ENCODE measurements around the gene ZER1. TPM values are rescaled to one million over a fixed set of nuclear protein-coding genes. Genes with fewer than 3 reads are reported as not detected.
"Not testable (repeated sequence)": the region's sequence is repeated elsewhere in the genome, so short reads cannot be mapped to it uniquely, and the experiment has no call there.

The ZER1 gene
- total RNA-seq, 4 donors from 2014 or later = 16.1 to 52.0 (median 21.2) TPM

DNA sequence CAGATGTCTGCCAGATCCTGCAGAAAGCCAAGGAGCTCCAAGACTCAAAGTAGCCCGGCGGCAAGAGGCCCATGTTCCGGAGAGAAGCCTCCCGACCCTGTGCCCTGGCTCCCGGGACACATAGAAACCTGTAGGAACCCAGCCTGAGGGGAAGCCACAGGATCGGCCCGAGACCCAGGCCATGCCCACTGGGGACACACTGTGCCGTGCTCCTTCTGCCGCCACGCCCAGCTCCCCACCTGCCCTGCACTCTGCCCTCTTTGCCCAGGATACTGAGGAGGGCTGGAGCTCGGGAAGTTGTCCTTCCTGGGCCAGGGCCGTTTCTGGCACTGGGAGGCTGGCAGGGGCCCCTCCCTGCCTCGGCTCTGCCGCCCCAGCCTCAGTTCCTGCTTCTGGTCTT lies 36.1 kb upstream of the ZER1 start:
- H3K4me1 ChIP-seq = no peaks in the 10 kb centered on the region
- no peak overlapping the region for H3K27ac ChIP-seq
- H3K9me3 ChIP-seq = no peaks in the 10 kb centered on the region
- H3K4me3 ChIP-seq = no peak overlapping the region
- no peaks in the 10 kb centered on the region for H3K27me3 ChIP-seq
- no peak for DNase-seq
- intact Hi-C loops (cut with DNase I; ENCODE audit: low total_unique reads) = no loop called here
- H3K36me3 ChIP-seq = no peaks in the 10 kb centered on the region
- TF ChIP-seq CTCF (IDR thresholded peaks at IDR 0.05) (no peak), POLR2A (IDR thresholded peaks at IDR 0.05) (no peak)

GRCh38 chr9:128805661-128806060 lies 33.9 kb upstream of the ZER1 start:
- DNase-seq = no peak
- TF ChIP-seq POLR2A (IDR thresholded peaks at IDR 0.05) (no peak), CTCF (IDR thresholded peaks at IDR 0.05) (no peak)
- Histone ChIP-seq H3K4me3 (no peak overlapping the region), H3K36me3 (no peaks in the 10 kb centered on the region), H3K27ac (no peak overlapping the region), H3K4me1 (no peaks in the 10 kb centered on the region), H3K27me3 (no peaks in the 10 kb centered on the region), H3K9me3 (no peaks in the 10 kb centered on the region)
- intact Hi-C loops (cut with DNase I; ENCODE audit: low total_unique reads) = no loop called here

DNA sequence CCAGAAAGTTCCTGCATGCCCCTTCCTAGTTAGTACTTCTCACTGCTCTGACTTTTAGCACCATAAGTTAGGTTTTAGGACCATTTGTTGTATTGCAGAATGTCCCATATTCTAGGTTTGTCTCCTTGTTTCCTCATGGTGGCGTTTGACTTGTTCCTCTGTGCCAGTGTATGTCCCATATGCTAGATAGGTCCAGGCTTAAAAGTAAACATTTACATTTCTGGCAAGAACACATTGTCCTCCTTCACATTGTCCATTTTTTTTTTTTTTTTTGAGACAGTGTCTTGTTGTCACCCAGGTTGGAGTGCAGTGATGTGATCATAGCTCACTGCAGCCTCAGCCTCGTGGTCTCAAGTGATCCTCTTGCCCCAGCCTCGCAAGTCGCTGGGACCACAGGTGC lies 30.8 kb upstream of the ZER1 start:
- intact Hi-C loops (cut with DNase I; ENCODE audit: low total_unique reads) = no loop called here
- TF ChIP-seq CTCF (IDR thresholded peaks at IDR 0.05) = no peak
- no peak for TF ChIP-seq POLR2A (IDR thresholded peaks at IDR 0.05)
- H3K36me3 ChIP-seq = no peaks in the 10 kb centered on the region
- H3K9me3 ChIP-seq = no peaks in the 10 kb centered on the region
- no peak overlapping the region for H3K4me3 ChIP-seq
- H3K27ac ChIP-seq = no peak overlapping the region
- no peak for DNase-seq
- no peaks in the 10 kb centered on the region for H3K27me3 ChIP-seq
- H3K4me1 ChIP-seq = no peaks in the 10 kb centered on the region

- no peaks in the 10 kb centered on the region for H3K36me3 ChIP-seq
- TF ChIP-seq CTCF (IDR thresholded peaks at IDR 0.05) (no peak), POLR2A (IDR thresholded peaks at IDR 0.05) (no peak)
- H3K4me1 ChIP-seq = no peaks in the 10 kb centered on the region
Measured at GRCh38 chr9:128800061-128800460, 28.3 kb upstream of the ZER1 start.

DNA sequence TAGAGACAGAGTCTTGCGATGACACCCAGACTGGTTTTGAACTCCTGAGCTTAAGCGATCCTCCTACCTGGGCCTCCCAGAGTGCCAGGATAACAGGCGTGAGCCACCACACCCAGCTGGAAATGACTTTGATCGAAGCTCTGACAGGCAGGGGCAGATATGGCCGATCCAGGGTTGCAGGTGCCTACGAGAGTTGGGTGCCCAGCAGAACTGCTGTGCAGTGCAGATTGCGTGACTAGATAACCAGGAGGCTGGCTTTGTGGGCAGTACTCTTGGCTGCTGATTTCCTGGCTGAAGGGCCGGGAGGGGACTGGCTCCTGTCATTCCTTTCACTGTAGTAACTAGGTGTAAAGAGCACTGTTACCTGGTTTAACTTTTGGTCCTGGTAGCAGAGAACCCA lies 27.2 kb upstream of the ZER1 start:
- Histone ChIP-seq H3K9me3 (no peaks in the 10 kb centered on the region), H3K36me3 (no peaks in the 10 kb centered on the region), H3K27me3 (no peaks in the 10 kb centered on the region), H3K4me1 (no peaks in the 10 kb centered on the region), H3K4me3 (no peak overlapping the region), H3K27ac (no peak overlapping the region)
- DNase-seq = no peak
- intact Hi-C loops (cut with DNase I; ENCODE audit: low total_unique reads) = no loop called here
- TF ChIP-seq POLR2A (IDR thresholded peaks at IDR 0.05) (no peak), CTCF (IDR thresholded peaks at IDR 0.05) (no peak)

More at GRCh38 chr9:128800061-128800460, 28.3 kb upstream of the ZER1 start:
- DNase-seq = no peak
- intact Hi-C loops (cut with DNase I; ENCODE audit: low total_unique reads) = no loop called here
- H3K27ac ChIP-seq = no peak overlapping the region
- no peaks in the 10 kb centered on the region for H3K27me3 ChIP-seq
- no peak overlapping the region for H3K4me3 ChIP-seq
- H3K9me3 ChIP-seq = no peaks in the 10 kb centered on the region

DNA sequence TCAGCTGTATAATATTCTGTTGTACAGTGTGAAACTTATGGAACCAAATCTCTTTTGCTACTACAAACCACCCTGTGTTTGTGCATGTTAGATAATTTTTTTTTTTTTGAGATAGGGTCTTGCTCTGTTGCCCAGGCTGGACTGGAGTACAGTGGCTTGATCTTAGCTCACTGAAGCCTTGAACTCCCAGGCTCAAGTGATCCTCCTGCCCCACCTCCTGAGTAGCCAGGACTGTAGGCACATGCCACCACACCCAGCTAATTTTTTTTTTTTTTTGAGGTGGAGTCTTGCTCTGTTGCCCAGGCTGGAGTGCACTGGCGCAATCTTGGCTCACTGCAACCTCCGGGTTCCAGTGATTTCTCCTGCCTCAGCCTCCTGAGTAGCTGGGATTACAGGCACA lies 23.2 kb upstream of the ZER1 start:
- intact Hi-C loops (cut with DNase I; ENCODE audit: low total_unique reads) = not testable (repeated sequence)

More for the DNA sequence above, 23.2 kb upstream of the ZER1 start:
- not testable (repeated sequence) for H3K4me3 ChIP-seq, H3K27ac ChIP-seq, H3K4me1 ChIP-seq, H3K36me3 ChIP-seq, H3K9me3 ChIP-seq, H3K27me3 ChIP-seq, DNase-seq

All from uterus (tissue), 4 donors.